Memory B cell (primary cell): ENCODE measurements around the gene FAM240B.

Source experiments
- ATAC-seq: fragments of 150-1000 bp; cut with Tn5 transposase; 2 replicates; pipeline ENCODE4 v1.10.0; 2021; ENCODE audit warnings: low read depth, mild to moderate bottlenecking, moderate library complexity
- DNase-seq, 2 donors: peaks; one replicate each; pipeline ENCODE4 v3.0.0; 2022; ENCODE audit warnings: low spot score in 2 of 2
- H3K27ac Mint-ChIP-seq: one replicate; pipeline ENCODE4 v1.8.0; 2022; ENCODE audit warnings: mild to moderate bottlenecking, moderate library complexity, mixed read lengths
- H3K27me3 Mint-ChIP-seq: one replicate; pipeline ENCODE4 v1.8.0; 2022; ENCODE audit warnings: mixed read lengths
- H3K36me3 Mint-ChIP-seq: one replicate; pipeline ENCODE4 v1.8.0; 2022; ENCODE audit warnings: mild to moderate bottlenecking, mixed read lengths
- H3K4me1 Mint-ChIP-seq: one replicate; pipeline ENCODE4 v1.8.0; 2022; ENCODE audit warnings: mixed read lengths
- H3K4me3 Mint-ChIP-seq: one replicate; pipeline ENCODE4 v1.8.0; 2022; ENCODE audit warnings: mild to moderate bottlenecking, moderate library complexity, mixed read lengths
- H3K9me3 Mint-ChIP-seq: one replicate; pipeline ENCODE4 v1.8.0; 2022; ENCODE audit warnings: mixed read lengths

The FAM240B gene

DNA sequence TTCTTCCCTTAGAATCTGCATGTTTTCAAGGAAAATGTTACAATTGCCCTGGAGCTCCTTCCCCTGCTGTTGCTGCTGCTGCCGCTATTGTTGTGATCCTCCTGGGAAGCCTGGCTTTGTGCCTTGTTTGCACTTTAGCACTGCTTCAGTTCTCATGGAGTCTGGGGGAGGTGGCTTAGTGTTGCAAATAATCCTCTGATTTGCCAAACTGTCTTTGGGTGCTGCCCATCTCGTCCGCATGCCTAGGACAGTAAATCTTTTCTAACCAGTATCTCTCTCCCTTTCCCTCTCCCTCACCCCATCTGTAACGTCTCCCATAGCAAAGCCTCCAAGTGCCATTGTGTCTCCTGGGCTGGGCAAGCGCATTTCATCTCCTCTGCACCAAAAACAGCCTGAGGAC lies 30.3 kb downstream of the FAM240B start:
- H3K4me3 Mint-ChIP-seq = no peak overlapping the region
- no peaks in the 10 kb centered on the region for H3K4me1 Mint-ChIP-seq
- ATAC-seq (no peak), DNase-seq (no peak)
- no peak overlapping the region for H3K27ac Mint-ChIP-seq
- no peaks in the 10 kb centered on the region for H3K36me3 Mint-ChIP-seq
- H3K9me3 Mint-ChIP-seq = no peaks in the 10 kb centered on the region
- peaks cover 4% of the 10 kb centered on the region for H3K27me3 Mint-ChIP-seq

DNA sequence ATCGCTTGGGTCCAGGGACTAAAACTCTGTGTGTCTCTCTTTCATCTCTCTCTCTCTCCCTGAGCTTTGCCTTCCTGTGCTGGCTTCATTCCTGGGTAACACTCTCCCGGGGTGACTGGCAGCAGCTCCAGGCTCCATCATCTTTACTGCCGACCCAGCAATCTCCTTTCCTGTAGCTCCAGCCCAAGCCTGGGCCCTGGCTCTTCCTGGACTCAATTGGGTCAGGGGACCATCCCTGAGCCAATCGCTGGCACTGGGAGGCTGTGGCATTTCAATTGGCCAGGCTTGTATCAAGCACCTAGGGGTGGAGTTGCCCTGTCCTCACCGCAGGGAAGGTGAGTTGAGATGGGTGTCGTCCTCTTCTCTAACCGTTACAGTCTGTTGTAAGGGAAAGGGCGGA lies 31.9 kb downstream of the FAM240B start:
- no peak for DNase-seq
- H3K36me3 Mint-ChIP-seq = no peaks in the 10 kb centered on the region
- H3K27me3 Mint-ChIP-seq = peaks cover 5% of the 10 kb centered on the region
- no peak overlapping the region for H3K27ac Mint-ChIP-seq
- no peak overlapping the region for H3K4me3 Mint-ChIP-seq
- no peaks in the 10 kb centered on the region for H3K9me3 Mint-ChIP-seq
- no peak for ATAC-seq
- no peaks in the 10 kb centered on the region for H3K4me1 Mint-ChIP-seq

DNA sequence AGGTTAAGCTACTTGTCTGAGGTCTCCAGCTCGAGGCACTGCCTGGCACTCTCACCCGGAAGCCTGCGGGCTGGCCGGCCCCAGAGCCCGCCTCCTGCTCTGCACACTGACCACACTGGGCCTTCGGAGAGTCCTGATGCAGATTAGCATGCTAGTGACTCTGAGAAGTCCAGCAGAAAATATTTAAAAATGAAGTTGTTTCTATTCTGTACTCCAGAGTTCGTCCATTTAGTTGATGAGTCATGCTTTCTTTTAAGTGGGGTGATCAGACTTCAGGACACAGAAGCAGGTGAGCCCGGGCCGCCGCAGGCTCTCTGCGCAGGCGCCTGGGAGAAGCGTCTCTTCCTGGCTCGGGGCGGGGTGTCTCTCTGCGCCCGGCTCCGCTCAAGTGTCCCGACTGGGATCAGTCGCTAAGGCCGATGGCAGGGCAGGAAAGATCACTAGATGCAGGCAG lies 32.5 kb downstream of the FAM240B start:
- DNase-seq = no peak
- Mint-ChIP-seq H3K36me3 (no peaks in the 10 kb centered on the region), H3K4me1 (no peaks in the 10 kb centered on the region), H3K27me3 (peaks cover 5% of the 10 kb centered on the region), H3K4me3 (no peak overlapping the region), H3K9me3 (no peaks in the 10 kb centered on the region), H3K27ac (no peak overlapping the region)
- no peak for ATAC-seq

DNA sequence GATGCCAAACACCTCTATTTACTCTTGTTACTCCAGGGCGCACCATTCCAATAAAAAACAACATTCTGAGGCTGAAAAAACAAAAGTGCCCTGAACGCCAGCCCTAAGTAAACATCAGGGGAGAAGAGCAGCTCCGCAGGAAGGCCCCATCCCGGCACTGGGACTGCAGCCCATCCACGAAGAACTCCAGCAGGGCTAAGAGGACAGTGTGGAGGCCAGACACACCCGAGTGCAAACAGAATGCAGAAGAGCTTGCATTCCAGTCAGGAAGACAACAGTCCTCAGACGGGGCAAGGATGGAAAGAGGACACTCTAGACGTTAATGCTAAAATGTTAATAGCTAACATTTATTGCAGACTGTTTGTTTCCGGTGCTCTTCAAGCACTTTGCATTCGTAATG lies 33.0 kb downstream of the FAM240B start:
- Mint-ChIP-seq H3K4me3 (no peak overlapping the region), H3K4me1 (no peaks in the 10 kb centered on the region), H3K9me3 (no peaks in the 10 kb centered on the region), H3K27ac (no peak overlapping the region), H3K36me3 (no peaks in the 10 kb centered on the region), H3K27me3 (peaks cover 5% of the 10 kb centered on the region)
- DNase-seq = no peak
- no peak for ATAC-seq

DNA sequence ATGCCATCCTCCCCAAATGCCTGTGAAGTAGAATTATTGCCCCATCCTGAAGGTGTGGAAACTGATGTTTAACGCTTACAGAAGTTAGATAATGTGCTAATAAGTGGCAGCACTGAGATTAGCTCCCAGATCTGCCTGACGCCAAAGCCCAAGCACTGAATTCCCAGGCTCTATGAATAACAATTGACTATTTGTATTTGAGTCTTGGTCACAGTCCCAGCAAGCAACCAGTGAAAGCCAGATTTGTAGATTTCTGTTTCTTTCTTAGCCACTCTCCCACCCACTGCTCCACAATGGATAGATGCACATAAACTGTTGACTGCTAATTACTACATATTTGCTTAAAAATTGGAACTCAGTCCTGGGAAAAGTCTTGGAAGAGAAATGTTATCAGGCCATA lies 34.4 kb downstream of the FAM240B start:
- H3K27me3 Mint-ChIP-seq = peaks cover 6% of the 10 kb centered on the region
- no peak overlapping the region for H3K27ac Mint-ChIP-seq
- DNase-seq (no peak), ATAC-seq (no peak)
- H3K36me3 Mint-ChIP-seq = no peaks in the 10 kb centered on the region
- H3K4me3 Mint-ChIP-seq = no peak overlapping the region
- peaks cover under 1% of the 10 kb centered on the region for H3K4me1 Mint-ChIP-seq
- H3K9me3 Mint-ChIP-seq = no peaks in the 10 kb centered on the region

DNA sequence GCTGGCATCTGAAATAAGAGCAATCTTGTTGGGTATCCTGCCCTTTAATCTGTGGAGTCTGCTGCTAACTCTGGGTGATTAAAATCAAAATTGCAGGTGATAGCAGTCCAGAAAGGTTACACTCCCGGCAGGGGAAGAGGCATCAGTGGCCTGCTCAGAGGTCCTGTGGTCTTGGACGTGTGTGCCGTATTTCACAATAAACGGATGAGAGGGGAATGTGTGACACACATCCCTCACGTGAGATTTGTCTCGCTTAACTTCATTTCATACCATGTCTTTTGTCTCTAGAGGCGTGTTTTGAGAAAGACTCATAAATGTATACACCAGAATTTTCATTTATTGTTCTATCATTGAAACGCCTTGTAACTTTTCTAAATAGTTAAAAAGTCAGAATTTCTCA lies 36.6 kb downstream of the FAM240B start:
- Mint-ChIP-seq H3K4me3 (no peak overlapping the region), H3K9me3 (no peaks in the 10 kb centered on the region), H3K27ac (no peak overlapping the region), H3K4me1 (peaks cover 3% of the 10 kb centered on the region), H3K36me3 (no peaks in the 10 kb centered on the region), H3K27me3 (peaks cover 9% of the 10 kb centered on the region)
- ATAC-seq (no peak), DNase-seq (no peak)

DNA sequence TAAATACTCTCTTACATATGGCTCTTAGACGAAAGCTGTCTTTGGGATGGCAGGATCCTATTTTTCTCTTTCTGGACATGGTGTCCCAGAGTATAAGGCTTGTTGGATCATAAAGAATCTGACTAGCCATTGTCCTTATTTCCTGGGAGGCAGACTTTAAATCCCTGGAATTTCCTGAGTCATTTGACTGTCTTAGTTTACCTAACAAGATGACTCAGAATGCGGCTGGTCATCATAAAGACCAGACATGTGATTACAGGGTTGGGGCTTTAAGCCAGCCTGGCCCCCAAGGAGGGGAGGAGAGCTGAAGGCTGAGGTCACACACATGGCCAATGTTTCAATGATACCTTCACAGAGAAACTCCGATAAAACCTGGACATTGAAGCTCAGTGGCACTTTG lies 37.2 kb downstream of the FAM240B start:
- Mint-ChIP-seq H3K27ac (no peak overlapping the region), H3K9me3 (no peaks in the 10 kb centered on the region), H3K4me1 (peaks cover 3% of the 10 kb centered on the region), H3K36me3 (no peaks in the 10 kb centered on the region), H3K27me3 (peaks cover 7% of the 10 kb centered on the region), H3K4me3 (no peak overlapping the region)
- no peak for ATAC-seq
- no peak for DNase-seq

DNA sequence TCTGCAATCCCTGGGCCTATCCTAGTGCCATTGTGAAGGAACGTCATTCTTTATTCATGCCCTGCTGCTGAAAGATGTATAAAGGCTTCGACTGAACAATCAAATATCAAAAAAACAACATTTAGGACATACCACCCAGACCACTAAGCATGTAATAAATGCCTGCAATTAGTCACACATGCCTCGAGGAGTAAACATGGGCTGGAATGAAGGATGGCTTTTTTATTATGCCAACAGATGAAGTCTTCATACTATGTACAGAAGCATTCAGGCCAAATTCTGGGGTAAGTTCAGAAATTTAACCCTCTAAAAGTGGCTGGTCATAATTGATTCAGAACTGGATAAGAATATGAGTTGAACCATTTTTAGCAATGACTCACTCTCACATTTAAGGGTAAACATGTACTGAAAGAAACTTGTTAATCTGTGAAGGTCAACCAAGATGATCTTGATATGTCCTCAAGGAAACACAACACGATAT lies 38.1 kb downstream of the FAM240B start:
- no peak overlapping the region for H3K4me3 Mint-ChIP-seq
- no peak for DNase-seq

DNA sequence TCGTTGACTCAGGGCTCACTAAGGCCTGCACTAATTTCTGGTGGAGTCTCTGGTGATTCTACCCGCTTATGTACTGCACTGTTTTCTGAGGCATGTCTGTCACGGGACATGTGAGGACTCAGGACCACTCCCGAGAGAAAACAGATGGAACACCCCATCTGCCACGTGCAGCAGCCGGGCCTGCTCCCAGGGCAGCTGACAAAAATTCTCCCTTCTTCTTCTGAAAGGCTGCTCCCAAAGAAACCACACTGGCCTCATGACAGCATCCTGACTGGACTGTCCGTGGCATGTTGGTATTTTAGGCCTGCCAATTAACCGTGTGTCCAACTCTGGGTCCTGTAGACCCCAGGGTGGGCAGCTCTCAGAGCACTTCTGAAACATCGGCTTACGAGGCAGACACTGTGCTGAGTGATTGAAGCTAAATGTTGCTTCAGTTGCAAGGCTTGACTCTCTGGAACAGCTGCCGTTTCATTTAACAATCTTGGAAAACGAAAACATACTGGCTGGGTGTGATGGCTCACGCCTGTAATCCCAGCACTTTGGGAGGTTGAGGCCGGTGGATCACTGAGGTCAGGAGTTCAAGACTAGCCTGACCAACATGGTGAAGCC lies 39.0 kb downstream of the FAM240B start:
- no peak overlapping the region for H3K4me3 Mint-ChIP-seq
- DNase-seq (no peak), ATAC-seq (no peak)
- peaks cover 11% of the 10 kb centered on the region for H3K27me3 Mint-ChIP-seq
- H3K36me3 Mint-ChIP-seq = no peaks in the 10 kb centered on the region
- peaks cover 3% of the 10 kb centered on the region for H3K4me1 Mint-ChIP-seq
- no peaks in the 10 kb centered on the region for H3K9me3 Mint-ChIP-seq
- H3K27ac Mint-ChIP-seq = no peak overlapping the region

More for the DNA sequence above, 38.1 kb downstream of the FAM240B start:
- Mint-ChIP-seq H3K4me1 (peaks cover 3% of the 10 kb centered on the region), H3K9me3 (no peaks in the 10 kb centered on the region), H3K27me3 (peaks cover 11% of the 10 kb centered on the region), H3K36me3 (no peaks in the 10 kb centered on the region), H3K27ac (no peak overlapping the region)
- no peak for ATAC-seq

DNA sequence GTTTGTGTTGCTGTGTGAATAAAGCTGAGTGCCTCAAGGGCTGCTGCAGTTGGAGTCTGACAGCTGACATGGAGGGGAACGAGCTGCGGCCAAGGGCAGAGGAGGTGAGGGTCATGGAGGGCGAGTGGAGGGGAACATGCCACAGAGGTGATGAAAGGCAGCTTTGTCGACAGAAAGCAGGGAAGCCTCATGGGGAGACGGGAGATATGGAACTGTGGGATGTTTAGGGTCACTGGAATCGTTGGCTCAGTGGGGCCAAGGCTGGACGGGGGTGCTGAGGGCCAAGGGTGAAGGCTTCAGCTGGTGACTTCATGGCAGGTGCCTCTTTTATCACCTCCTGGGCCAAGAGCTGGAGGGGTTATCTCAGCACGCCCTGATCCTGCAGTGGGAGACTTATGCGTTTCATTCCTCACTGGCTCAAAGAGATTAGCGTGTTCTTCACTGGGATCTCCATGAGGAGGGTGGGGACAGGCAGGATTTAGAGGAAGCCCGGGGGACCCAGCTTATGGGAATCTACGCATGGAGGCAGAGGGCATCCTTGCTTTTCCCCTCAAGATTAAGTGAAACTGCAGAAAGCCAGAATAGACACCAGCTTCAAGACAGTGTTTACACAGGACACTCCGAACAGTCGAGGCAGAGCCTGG lies 42.2 kb downstream of the FAM240B start:
- H3K27ac Mint-ChIP-seq = no peak overlapping the region
- peaks cover 13% of the 10 kb centered on the region for H3K27me3 Mint-ChIP-seq
- H3K4me3 Mint-ChIP-seq = no peak overlapping the region
- peaks cover 3% of the 10 kb centered on the region for H3K4me1 Mint-ChIP-seq
- no peaks in the 10 kb centered on the region for H3K9me3 Mint-ChIP-seq
- no peak for ATAC-seq
- H3K36me3 Mint-ChIP-seq = no peaks in the 10 kb centered on the region
- DNase-seq = no peak

DNA sequence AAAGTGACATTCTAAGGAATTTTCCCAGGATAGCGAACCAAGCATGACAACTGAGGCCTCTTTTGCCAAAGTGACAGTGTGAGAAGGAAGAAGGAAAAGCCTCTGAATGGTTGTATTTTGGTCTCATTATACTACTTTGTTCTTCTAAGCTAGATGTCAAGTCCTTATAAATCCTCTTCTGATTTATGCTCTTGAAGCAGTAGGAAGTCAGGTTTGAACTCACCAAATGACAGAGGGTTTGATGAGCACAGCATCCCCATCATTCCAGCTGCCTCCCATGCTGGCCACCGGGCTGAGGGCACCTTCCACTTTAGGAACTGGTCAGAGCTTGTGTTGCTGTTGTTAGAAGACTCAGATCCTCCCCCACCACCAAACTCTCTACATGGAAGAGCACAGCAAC lies 44.1 kb downstream of the FAM240B start:
- peaks cover 13% of the 10 kb centered on the region for H3K27me3 Mint-ChIP-seq
- no peaks in the 10 kb centered on the region for H3K36me3 Mint-ChIP-seq
- DNase-seq = no peak
- no peak overlapping the region for H3K4me3 Mint-ChIP-seq
- H3K27ac Mint-ChIP-seq = no peak overlapping the region
- peaks cover 3% of the 10 kb centered on the region for H3K4me1 Mint-ChIP-seq
- no peak for ATAC-seq
- no peaks in the 10 kb centered on the region for H3K9me3 Mint-ChIP-seq

DNA sequence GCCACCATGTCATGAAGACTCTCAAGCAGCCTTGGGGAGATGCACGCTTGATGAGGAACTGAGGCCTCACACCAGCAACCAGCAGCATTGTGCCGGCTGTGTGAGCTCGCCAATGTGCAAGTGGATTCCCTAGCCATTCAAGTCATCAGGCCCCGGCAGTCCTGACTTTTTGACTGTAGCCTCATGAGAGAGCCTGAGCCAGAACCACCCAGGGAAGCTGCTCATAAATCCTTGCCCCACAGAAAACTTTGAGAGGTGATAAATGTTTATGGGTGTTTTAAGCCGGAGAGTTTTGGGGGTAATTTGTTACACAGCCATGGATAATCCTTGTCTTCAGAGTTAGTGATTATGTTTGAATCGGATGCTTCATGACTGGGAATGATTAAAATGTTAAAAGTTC lies 44.7 kb downstream of the FAM240B start:
- H3K27ac Mint-ChIP-seq = no peak overlapping the region
- no peak overlapping the region for H3K4me3 Mint-ChIP-seq
- no peaks in the 10 kb centered on the region for H3K9me3 Mint-ChIP-seq
- DNase-seq = no peak
- H3K4me1 Mint-ChIP-seq = no peaks in the 10 kb centered on the region
- ATAC-seq = no peak
- H3K36me3 Mint-ChIP-seq = no peaks in the 10 kb centered on the region
- peaks cover 9% of the 10 kb centered on the region for H3K27me3 Mint-ChIP-seq

DNA sequence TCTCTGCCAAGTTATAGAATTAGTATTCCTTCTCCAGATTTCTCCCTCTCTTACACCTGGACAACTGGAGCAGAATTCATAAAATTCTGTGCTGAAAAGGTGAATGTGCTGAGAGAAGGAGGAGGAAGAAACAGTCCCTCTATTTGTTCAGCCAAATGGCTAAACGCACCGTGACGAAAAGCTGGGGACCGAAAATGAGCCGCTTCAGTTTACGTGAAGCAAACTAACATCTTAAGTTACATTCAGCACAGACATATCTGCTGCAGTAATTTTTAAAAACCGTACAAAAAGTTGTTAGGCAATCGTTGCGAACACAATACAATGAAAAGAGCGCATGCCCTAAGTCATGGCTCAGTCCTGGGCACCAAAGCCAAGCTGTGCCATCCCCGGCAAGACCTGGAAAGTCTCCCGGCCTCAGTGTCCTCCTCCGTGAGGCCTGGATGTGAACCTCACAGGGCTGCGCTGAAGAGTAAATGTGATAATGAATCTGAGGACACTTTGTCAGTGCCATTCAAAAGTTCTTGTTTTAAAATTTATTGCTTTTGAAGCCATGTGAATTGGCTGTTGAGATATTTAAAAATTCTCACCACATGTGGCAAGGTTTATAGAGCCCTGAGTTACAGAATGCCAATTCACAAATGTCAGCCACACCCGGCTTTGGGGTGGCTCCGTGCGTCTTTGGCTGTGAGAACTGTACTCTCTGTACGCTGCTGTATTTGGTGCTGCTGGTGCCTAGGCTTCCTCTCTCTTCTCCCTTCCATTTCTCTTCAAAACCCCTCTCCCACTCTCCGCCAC lies 46.3 kb downstream of the FAM240B start:
- H3K9me3 Mint-ChIP-seq = no peaks in the 10 kb centered on the region
- H3K4me3 Mint-ChIP-seq = no peak overlapping the region
- no peaks in the 10 kb centered on the region for H3K4me1 Mint-ChIP-seq
- peaks cover 9% of the 10 kb centered on the region for H3K27me3 Mint-ChIP-seq
- H3K36me3 Mint-ChIP-seq = no peaks in the 10 kb centered on the region
- H3K27ac Mint-ChIP-seq = no peak overlapping the region
- DNase-seq (no peak), ATAC-seq (no peak)

DNA sequence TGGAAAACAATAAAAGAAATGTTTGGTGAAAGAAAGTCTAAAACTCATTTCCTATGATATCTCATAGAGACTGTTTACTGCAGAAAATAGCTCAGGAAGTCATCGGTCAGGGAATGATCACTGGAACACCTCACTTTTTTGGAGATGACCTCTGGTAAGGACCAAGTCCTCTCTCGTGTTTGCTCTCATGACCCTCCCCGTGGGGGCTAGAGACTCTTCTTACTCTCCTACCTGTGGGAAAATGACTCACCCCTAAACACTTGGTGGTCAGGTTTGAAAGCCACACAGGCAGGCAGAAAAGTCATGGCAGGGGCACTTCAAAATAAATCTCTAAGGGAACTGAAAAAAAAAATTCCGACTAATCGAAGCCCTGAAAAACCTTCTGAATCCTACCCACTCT lies 48.2 kb downstream of the FAM240B start:
- no peaks in the 10 kb centered on the region for H3K4me1 Mint-ChIP-seq
- H3K36me3 Mint-ChIP-seq = no peaks in the 10 kb centered on the region
- H3K4me3 Mint-ChIP-seq = no peak overlapping the region
- H3K27ac Mint-ChIP-seq = no peak overlapping the region
- H3K9me3 Mint-ChIP-seq = no peaks in the 10 kb centered on the region
- DNase-seq = no peak
- H3K27me3 Mint-ChIP-seq = peaks cover 8% of the 10 kb centered on the region
- ATAC-seq = no peak
